Thyroid gland (tissue), 4 donors: Measurements from ENCODE around the gene ATRN.

Experiments used
- POLR2A ChIP-seq, 2 donors: fragments of 450-650 bp; IDR thresholded peaks; one replicate each; pipeline ENCODE4 v1.6.1; 2017; ENCODE audit warnings: antibody characterized with exemption in 2 of 2, mild to moderate bottlenecking in 2 of 2, moderate library complexity in 1 of 2
- TF ChIP-seq, protein P1 (sequence below), 6 experiments: fragments of 200-600 bp in 3 of 6; fragments of 450-650 bp in 3 of 6; sonication (generic) in 3 of 6; IDR thresholded peaks; one replicate each; pipeline ENCODE4 v1.5.1; 2016 to 2019; ENCODE audit warnings: antibody characterized with exemption in 6 of 6, mild to moderate bottlenecking in 2 of 6, inconsistent platforms in 1 of 6, moderate library complexity in 1 of 6

DNA sequence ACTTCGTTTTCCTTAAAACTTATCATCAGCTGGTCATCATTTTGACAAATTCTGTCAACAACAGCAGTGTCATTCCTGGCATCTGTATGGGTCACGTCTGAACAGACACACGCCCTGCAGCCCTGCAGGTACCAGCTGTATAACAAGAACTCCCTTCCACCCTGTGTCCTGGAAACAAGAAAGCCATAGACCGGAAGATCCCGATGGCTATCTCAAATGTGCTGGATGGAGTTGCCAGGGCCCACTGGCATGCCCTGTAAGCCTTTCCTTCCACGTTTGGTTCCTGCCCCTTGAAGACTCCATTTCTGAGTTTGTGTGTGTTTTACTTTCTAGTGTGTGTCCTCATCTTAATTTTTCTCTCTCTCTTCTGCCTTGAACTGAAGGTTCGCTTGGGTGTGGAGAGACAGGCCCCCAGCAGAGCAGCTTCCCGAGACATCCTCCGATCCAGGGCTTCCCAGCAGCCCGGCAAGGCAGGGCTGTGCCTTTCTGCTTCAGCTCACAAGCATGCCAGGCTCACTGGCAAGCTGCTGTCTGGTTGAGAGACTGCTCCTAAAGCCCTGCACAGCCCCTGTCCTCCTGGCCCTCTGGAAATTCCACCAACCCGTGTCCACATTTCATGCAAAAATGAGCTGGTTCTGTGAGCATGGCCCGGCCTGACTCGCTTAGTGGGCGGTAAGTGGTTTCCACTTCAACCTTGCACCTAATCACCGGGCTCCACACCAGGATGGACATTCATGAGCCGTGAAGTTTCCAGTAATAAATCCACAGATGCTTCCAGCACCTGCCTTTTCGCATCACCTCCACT, 183.7 kb downstream of the ATRN start:
- TF ChIP-seq, protein P1, sequence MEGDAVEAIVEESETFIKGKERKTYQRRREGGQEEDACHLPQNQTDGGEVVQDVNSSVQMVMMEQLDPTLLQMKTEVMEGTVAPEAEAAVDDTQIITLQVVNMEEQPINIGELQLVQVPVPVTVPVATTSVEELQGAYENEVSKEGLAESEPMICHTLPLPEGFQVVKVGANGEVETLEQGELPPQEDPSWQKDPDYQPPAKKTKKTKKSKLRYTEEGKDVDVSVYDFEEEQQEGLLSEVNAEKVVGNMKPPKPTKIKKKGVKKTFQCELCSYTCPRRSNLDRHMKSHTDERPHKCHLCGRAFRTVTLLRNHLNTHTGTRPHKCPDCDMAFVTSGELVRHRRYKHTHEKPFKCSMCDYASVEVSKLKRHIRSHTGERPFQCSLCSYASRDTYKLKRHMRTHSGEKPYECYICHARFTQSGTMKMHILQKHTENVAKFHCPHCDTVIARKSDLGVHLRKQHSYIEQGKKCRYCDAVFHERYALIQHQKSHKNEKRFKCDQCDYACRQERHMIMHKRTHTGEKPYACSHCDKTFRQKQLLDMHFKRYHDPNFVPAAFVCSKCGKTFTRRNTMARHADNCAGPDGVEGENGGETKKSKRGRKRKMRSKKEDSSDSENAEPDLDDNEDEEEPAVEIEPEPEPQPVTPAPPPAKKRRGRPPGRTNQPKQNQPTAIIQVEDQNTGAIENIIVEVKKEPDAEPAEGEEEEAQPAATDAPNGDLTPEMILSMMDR (IDR thresholded peaks at IDR 0.05), result no peak
- TF ChIP-seq POLR2A (IDR thresholded peaks at IDR 0.05), result peak in 1 of 2 donors; percentile 58
